ENCODE data around the gene CACNA2D4.

- TF ChIP-seq CTCF (IDR thresholded peaks at IDR 0.05; ENCODE audit: low read depth, low read length) (no peak), EZH2phosphoT487 (IDR thresholded peaks at IDR 0.05; ENCODE audit: low read depth) (no peak)
Measured at GRCh38 chr12:1841586-1842182, 76.8 kb downstream of the CACNA2D4 start.
